ENCODE data around the gene PTPRD.

PTPRD gene

DNA sequence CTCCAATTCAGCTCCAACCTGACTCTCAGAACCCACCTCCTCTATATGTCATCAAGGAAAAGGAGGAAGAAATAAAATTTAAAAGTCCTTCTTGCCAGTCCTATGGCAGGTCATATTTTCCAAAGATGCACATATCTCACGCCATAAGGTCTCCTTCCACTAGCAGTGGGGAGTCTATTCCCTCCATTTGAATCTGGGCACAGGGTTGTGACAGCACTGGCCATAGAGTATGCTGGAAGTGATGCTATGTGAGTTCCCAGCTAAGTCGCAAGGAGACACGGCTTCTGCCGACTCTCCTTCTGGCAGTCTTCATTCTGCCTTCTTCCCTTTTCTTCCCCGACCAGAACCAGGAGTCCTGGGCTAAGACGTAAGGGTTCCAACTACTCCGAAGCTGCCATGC lies 1929.3 kb downstream of the PTPRD start:
- no peak for DNase-seq (ENCODE audit: low read depth)

DNA sequence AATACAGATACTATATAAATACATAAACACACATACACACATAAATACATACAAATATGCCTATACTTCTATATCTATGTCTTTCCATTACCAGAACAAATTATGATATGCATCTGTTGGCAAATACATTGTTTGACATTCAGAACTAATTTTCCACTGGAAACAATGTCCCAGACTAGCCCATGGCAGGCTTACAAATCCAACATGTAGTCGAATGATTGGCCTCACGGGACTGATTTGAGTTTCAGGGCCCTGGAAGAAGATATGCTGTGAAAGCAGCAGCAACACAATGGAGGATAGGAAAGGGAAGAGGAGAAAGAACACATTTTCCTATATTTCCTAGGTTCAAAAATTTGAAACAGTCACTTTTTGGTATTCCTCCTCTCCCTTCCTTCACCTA lies 1932.1 kb downstream of the PTPRD start:
- no peak for DNase-seq (ENCODE audit: low read depth)

DNA sequence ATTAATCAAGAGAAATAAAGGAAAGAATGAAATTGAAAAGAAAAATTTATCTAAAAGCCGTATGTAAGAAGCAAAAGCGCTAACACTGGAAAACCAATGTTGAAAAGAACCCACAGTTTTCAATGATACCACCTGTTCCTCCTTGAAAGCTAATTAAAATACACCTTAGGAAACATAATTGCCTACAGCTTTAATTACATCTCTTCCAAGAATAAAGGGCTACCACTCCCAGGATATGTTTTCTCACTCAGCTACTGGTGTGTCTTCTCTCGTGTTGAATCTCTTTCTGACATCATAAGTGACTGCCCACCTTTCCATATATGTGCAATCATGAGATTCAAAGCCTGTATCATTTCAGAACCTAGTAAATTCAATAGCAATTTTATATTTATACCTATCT lies 1932.6 kb downstream of the PTPRD start:
- no peak for DNase-seq (ENCODE audit: low read depth)

DNA sequence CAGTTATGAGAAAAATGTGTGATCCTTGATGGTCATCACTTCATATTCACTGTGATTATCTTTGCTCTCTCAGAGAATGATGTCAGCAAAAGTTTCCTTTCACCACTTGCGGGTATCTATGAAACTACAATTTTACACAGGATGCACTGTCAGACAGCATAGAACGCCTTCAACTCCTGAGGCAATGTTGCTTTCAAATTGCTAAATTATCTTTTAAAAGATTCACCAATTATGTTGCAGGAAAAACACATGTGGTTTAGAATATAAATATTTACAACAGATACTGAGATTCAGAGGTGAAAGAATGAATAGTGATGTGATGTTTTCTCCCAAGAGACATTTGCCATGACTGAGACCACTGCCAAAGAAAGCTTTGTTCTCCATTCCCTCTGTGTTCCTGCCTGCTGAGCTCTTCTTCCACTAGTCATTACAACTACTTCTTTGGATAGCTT lies 1933.4 kb downstream of the PTPRD start:
- no peak for DNase-seq (ENCODE audit: low read depth)

DNA sequence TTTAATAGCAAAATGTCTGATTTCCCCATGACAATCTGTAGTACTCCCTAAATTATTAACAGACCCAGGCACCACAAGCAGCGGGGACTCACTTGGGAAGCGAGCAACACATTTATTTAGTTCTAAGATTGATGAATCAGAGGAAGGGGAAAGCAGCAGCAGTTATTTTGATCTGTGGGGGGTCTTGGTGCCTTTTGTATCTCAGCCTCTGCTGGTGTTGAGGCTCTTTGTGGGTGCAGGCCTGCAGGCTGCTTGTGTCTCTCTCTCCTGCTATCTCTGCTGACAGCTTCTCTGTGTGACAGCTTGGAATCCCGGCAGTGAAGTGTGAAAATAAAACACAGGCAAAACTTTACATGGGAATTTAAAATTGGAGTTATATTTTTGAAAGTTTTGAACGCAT lies 1935.1 kb downstream of the PTPRD start:
- no peak for DNase-seq (ENCODE audit: low read depth)

DNA sequence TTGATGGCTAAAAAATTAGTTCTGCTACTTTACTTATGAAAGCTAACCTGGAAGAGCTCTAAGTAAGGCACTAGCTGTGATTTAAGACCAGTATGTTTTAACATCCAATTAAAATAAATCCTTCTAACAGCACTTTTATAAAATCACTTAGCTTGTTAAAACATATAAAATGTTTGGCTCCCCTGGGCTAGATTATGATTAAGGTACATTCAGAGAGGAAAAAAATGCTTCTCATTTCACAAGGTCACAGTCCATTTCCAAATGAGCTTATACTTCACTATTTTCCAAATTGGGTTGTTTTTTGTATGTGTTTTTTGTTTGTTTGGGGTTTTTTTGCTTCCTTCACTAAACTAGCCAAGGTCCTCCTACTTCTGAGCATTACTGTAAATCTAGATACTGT lies 1938.3 kb downstream of the PTPRD start:
- DNase-seq (ENCODE audit: low read depth), result no peak

DNA sequence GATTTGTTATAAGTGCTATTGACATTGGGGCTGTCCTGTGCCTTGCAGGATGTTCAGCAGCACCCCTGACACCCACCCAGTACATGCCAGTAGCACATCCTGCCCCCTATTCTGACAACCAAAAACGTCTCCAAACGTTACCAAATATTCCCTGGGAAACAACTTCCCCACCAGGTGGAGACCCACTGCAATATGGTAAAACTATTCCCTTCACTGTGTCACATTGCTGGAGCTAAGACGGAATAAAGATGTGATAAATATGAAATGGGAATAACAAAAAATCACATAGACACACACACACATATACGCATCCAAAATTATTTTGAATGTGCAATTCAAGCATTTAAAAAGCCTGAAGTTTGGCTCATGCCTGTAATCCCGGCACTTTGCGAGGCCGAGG lies 1939.0 kb downstream of the PTPRD start:
- DNase-seq (ENCODE audit: low read depth), result no peak

DNA sequence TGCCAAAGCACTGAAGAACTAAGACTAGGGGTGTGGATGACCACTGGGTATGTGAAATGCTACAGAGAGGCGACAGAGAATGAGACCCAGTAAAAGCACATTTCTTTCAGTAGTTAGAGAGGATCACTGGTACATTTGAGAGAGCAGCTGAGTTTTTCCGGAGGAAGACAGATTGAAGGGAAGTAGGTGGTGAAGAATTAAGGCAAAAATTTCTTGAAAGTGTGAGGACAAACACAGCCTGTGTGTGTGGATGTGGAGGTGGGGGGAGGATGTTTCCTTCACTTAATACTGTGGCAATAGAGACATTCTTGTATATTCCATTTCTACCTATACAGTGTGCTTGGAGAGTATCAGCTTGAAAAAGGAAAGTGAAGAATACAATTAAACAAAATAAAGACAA lies 1942.1 kb downstream of the PTPRD start:
- no peak for DNase-seq (ENCODE audit: low read depth)

DNA sequence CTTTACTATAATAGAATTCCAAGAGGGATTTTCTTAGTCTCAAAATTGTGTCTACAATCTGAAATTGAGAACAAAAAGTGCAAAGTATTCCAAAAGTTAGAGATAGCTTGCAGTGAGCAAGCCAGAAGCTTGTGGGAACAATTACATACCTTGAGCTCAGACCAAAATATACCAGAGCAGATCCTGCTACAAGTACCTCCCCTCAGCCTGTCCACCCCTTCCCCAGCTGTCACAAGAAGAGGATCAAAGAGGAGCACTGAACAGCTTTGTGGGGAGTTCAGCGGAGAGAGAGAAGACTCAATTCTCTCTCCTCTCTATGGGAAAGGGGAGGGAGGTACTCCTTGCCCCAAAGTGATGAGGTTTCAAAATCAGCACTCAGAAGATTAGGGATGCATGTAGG lies 1944.1 kb downstream of the PTPRD start:
- no peak for DNase-seq (ENCODE audit: low read depth)

DNA sequence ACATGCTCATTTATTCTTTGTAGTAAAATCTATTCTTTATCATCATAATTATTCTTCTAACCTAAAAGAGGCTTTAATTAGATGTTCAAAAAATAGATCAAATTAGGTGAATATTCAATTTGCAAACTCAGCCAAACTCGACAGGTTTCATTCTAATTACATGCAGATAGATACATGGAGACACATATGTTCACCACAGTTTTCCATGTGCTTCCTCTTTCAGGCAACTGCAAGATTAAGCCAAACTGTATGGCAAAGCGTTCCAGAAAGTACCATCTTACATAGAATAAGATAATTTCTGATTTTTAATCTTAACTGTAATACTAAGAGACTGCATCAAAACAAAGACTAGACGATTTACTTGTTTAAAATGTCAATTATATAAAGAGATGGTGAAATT lies 1944.6 kb downstream of the PTPRD start:
- DNase-seq (ENCODE audit: low read depth), result no peak

DNA sequence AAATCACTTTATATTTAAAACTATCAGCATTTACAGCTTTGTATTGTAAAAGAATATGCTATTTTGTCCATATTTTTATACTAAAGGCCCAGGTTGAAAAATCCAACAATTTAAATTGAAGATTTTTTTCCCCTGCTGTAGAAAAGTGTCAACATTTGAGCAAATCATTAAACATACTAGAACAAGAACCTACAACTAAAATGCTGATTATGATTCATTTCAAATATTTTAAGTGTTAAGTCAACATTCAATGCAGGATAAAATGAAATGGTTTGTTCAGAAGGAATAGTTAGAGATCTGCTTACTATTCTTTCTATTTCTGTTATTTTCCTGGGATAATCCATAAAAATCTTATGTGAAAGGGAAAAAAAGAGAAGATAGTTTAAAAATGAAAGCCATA lies 1946.7 kb downstream of the PTPRD start:
- no peak for DNase-seq (ENCODE audit: low read depth)

DNA sequence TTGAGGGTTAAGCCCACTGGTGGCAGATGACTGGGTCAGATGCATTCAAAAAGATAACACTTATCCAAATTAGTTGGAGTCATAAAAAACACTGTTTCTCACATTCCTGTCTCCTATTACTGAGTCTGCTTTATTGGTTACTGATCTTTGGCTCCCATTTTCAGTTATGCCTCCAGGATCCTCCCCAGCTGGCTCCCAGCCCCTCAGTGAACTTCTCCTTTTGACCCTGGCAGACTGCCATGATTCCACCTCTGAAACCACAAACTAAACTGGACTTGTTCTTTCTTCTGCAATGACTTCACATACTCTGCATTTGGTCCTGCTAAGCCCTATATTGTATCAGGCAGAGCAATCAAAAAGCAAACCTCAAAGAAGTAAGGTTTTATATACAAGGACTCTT lies 1952.4 kb downstream of the PTPRD start:
- no peak for DNase-seq (ENCODE audit: low read depth)

DNA sequence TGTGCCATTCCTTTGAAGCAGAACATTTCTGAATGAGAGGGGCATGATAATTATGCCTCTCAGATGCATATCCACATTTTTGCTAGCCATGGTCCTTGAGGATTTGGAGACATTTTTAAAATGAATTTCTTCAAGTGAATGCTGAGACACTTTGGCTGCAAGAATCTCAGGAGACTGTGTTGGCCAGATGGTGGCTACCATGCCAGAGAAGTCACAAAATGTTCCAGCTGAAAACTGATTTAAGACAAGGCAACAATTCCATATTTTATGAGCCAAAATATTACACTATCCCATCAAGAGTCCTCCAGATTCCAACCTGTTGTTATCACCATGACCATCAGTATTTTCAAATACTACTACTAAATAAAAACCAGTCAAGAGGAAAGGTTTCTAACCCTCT lies 1953.7 kb downstream of the PTPRD start:
- no peak for DNase-seq (ENCODE audit: low read depth)

DNA sequence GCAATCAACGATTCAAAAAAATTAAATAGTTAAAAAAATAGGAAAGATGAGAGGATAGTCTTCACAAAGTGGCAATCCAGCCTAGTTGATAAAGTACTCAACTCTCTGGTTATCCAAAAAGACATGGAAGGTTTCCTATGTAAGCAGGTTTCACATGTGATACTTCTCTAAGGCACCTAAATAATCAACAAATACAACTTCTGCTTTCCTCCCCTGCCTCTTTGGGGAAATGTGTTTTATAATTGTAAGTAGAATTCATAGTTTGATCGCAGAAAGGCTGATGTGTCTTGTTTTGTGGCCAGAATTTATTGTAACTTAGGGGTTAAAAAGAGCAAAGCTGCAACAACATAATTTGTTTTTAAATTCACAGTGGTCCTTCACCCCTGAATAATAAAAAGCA lies 1957.7 kb downstream of the PTPRD start:
- DNase-seq (ENCODE audit: low read depth), result no peak

DNA sequence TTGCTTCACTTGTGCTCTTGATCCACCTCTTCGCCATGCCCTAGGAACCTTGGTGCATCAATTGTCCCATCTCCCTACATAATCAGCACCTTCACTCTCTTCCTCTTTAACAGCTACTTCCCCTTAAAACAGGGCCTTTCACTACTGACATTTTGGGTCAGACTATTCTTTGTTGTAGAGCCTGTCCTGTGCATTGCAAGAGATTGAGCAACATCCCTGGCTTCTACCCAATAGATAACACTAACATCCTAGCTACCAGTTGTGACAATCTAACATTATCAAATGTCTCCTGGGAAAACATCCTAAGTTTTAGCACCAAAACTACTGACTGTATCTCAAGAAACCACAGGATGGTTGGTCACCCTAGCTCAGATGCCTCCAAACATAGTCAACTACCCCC lies 1958.9 kb downstream of the PTPRD start:
- no peak for DNase-seq (ENCODE audit: low read depth)

DNA sequence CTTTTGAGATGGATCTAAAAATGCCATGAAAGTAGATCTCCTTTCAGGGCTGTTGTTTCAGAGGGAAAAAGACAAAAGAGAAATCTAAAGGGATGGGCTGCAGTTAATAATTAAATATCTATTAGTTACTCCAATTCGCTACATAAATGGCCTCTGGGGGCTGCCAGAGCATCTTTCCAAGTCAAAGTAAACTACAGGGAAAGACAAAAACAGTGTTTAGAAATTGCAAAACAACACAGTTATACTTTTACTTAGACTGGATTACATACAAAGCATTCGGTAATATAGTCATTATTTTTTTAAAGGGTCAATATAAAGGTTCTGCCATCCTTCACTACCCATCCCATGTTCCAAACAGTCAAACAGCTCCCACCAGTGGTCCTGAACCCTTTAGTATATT lies 1959.7 kb downstream of the PTPRD start:
- DNase-seq (ENCODE audit: low read depth), result no peak

DNA sequence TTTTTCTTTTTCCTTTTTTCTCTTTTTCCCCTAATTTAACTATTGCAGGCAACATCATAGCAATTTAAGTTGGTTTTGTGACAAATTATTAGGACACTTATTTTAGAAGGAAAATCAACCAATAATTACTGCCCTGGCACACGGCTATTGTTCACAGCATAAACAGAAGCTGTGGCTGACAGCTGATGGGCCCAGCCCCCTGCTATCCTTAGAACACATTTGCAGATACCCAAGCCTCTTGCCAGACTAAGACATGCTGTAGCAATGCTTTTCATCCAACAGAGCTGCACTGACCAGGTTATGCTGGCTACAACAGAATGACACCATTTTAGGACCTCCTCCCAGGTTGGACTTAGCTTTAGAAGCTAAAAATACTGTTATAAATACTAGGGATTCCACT lies 1960.5 kb downstream of the PTPRD start:
- no peak for DNase-seq (ENCODE audit: low read depth)

DNA sequence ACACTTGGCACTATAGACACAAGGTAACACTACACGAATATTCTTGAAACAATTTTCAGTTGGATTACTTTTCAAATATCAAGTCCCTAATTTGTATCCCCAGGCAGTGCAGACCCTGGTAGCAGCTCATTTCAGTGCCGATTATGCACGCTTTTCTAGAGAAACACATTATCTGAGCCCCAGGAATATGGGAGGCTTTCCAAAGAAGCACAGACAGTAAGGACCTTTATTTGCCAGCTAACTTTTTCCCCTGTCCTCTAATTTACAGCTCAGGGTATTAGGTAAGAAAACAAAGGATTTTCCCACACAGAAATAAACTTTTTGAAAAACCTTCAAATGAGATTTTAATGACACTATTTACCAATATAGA lies 1961.0 kb downstream of the PTPRD start:
- DNase-seq (ENCODE audit: low read depth), result no peak

DNA sequence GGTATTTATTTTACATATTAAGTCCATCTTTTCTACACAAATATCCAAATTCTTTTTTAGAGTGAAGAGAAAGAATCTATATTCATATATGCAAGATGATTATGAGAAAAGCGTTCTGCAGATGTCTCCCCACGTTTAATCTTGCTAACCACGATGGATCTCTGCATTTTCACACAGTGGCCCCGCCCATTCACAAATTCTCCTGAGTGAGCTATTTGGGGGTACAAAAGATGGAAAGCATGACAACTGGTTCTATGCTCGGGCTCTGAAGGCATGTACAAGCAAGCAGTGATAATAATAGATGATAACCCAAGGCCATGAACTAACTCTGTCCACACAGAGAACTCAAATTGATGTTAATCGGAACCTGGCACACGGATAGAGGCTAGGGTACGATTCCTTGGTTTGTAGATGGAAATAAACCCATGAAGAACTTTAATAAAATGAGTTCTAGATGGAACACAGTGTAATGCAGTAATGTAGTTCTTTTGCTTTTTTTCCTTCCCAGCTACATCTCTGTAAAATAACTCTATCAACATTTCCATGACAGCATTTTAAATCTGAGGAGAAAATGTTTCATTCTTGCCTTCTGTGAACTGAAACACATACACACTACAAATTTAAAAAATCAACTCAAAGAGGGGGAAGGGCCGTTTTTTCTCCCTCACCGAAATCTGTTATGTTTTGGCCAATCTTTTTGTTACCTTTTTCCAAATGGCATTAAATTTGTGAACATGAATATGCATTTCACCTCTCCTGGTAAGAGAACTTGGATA lies 1961.5 kb downstream of the PTPRD start:
- DNase-seq (ENCODE audit: low read depth), result no peak

DNA sequence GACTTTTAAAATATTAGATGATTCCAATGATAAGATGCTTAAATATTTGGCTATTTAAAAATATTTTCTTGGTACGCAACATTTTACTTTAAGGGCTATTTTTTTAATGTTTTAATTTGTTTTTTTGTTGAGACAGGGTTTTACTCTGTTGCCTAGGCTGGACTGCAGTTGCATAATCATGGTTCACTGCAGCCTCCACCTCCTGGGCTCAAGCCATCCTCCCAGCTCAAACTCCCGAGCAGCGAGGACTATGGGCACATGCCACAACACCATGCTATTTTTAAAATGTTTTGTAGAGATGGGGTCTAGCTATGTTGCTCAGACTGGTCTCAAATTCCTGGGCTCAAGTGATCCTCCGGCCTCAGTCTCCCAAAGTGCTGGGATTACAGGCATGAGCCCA lies 1963.0 kb downstream of the PTPRD start:
- no peak for DNase-seq (ENCODE audit: low read depth)

DNA sequence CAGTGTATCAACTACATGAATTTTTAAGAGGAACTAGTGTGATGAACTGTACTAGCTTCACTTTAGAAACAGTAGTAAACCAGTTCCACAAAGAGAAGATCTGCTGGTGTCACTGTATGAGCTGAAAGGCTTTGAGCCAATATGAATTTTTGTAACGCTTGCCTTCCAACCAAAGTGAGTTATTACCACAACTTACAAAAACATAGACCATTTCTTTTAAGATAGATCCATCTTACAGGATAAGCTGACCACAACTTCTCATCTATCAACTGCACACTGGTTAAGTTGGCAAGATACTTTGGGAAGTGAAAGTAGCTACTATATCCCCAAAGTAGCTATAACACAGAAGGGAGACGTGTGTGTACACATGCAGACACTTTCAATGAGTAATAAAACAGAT lies 1963.6 kb downstream of the PTPRD start:
- no peak for DNase-seq (ENCODE audit: low read depth)

DNA sequence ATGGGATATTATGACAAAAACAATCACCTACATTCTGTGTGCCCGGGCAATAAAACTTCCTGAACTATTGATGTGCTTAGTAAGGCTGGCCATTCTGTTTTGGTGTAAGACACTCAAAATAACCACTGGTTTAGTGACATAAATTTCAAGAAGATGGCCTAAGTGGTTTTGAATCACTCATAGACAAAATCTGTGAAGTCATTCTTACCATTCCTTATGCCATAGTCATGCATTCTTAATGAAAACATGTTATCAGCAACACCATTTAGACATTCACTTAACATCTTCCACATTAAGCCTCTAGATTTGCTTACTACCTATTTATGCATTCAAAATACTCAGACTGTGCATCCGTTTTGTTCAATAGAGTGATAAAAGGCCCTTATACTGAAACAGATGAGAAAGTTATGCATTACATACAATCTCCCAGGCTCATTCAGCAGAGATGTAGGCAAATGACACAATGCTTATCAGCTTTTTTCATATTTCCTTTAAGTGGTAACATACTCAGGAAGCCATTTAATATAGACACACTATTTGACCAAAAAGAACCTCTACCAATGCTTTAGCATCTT lies 1964.4 kb downstream of the PTPRD start:
- DNase-seq (ENCODE audit: low read depth), result no peak

DNA sequence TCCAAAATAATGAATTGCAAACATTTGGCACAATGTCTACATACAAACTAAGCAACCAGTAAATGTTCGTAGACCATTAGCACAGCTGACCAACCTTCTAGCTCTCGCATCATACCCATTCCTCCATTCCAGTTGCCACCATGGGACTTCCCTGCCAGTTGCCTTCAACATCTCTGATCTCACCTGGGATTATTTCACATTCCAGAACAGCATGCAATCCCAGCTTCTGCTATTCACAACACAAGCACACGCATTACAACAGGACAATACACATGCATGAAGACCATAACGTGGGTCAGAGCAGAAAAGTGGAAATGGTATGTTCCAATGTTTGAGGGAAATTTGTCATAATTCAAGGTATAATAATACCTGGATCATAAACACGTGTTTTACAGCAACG lies 1965.0 kb downstream of the PTPRD start:
- DNase-seq (ENCODE audit: low read depth), result no peak

DNA sequence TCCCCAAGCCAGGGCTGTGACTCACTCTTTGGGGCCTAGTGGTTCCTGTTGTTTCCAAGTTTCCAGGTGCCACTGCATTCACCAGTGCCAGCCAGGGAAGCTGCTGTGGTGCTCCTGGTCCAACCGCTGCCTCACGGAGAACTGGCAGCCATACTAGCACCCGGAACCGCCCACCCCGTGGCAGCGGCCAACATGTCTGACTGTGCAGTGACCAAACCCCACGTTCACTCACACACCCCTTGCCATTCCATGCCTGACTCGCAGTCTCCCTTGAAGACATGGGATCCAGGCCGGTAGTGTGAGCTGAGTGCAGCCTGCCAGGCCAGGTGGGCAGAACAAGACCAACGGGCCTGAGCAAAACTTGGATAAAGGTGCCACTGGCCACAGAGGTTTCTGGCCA lies 1968.2 kb downstream of the PTPRD start:
- DNase-seq (ENCODE audit: low read depth), result no peak
